HG02571 (cell line): ENCODE results near the gene STUB1.

ENCODE experiments used
- ATAC-seq: cut with Tn5 transposase; IDR thresholded peaks from one replicate; pipeline ENCODE4 v1.9.1; 2021; ENCODE audit warnings: mild to moderate bottlenecking, moderate library complexity; ENCODE audit not compliant: unreplicated experiment

The STUB1 gene

GRCh38 chr16:679814-680624 is at the start of gene STUB1:
Gene STUB1, plus strand, starts transcription at chr16:680410. Its CDS starts 116 bp downstream, at chr16:680526.
- peak; percentile 31 for ATAC-seq

- no peak for ATAC-seq
These were observed 49.3 kb upstream of the STUB1 start, which contains the start of gene WFIKKN1 for GRCh38 chr16:630815-631405. Gene WFIKKN1, plus strand, starts transcription at chr16:630985. Its CDS starts 269 bp downstream, at chr16:631254.

- ATAC-seq: no peak
These were observed 48.3 kb upstream of the STUB1 start for GRCh38 chr16:631808-632358.

GRCh38 chr16:632486-633335 is 47.5 kb upstream of the STUB1 start:
- no peak for ATAC-seq

- ATAC-seq: no peak
These were observed 46.7 kb upstream of the STUB1 start for GRCh38 chr16:633336-634050.

GRCh38 chr16:634051-634670 is 46.0 kb upstream of the STUB1 start:
- no peak for ATAC-seq

- no peak for ATAC-seq
These were observed 45.2 kb upstream of the STUB1 start for GRCh38 chr16:634996-635395.

GRCh38 chr16:635573-636205 is 44.5 kb upstream of the STUB1 start:
- ATAC-seq: peak; percentile 4

- ATAC-seq: peak; percentile 64
These were observed 43.8 kb upstream of the STUB1 start, which contains the start of gene METTL26 for GRCh38 chr16:636206-637080. Gene METTL26, minus strand, starts transcription at chr16:636305. Its CDS starts 15 bp downstream, at chr16:636290.

GRCh38 chr16:637081-638018 is 42.9 kb upstream of the STUB1 start:
- no peak for ATAC-seq

GRCh38 chr16:638034-638543 is 42.1 kb upstream of the STUB1 start:
- ATAC-seq: no peak

GRCh38 chr16:638836-639235 is 41.4 kb upstream of the STUB1 start:
- no peak for ATAC-seq

GRCh38 chr16:640614-641013 is 39.6 kb upstream of the STUB1 start:
- no peak for ATAC-seq

GRCh38 chr16:641326-642188 is 38.7 kb upstream of the STUB1 start, which contains the start of gene MCRIP2:
Gene MCRIP2, plus strand, starts transcription at chr16:641828. Its CDS starts 164 bp downstream, at chr16:641992.
- peak; percentile 46 for ATAC-seq

- peak; percentile 33 for ATAC-seq
These were observed 37.8 kb upstream of the STUB1 start for GRCh38 chr16:642189-643049.
